NCI-H1105 treated with DMSO at 0.1 percent for 48 hours (cell line): ENCODE data around the gene CCL18.
"Not testable (repeated sequence)": the region's sequence is repeated elsewhere in the genome, so short reads cannot be mapped to it uniquely, and the experiment has no call there.

Experiments used
- DNase-seq: peaks from one replicate; lab custom pipeline; 2025; lab: John Stamatoyannopoulos, UW

Gene CCL18

DNA sequence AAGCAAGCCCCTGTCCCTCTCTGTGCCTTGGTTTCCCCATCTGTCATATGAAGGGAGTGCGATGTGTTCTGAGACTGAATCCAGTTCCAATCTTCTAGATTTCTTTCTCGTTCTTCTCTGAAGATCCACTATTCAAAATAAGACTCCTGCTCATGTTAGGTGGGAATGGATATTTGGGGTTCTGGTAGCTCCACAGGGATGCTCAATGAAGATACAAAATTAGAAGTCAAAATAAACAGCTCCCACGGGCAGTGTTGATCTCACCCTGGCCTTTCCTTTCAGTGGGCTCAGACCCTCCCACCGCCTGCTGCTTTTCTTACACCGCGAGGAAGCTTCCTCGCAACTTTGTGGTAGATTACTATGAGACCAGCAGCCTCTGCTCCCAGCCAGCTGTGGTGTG lies 40.2 kb downstream of the CCL18 start:
- not testable (repeated sequence) for DNase-seq

DNA sequence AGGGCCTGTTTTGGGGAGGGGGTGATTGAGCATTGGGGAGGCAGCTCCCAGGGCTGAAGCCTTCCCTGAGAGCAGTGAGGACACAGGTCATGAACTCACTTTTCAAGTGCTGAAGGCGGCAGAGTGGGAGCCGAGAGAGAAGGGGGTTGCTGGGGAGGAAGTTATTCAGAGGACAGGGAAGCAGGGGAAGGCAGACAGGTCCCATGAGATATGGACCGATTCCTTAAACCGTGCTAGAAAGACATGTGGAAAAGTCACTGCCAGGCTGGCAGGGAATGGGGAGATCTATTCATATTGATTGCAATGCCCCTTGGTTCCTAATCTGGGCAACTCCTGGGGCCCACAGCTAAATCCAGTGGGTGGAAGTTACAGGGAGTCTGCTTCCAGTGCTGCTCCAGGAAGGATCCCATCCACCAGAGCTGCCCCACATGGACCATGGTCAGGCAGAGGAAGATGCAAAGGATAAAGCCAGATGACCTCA lies 40.7 kb downstream of the CCL18 start:
- no peak for DNase-seq

DNA sequence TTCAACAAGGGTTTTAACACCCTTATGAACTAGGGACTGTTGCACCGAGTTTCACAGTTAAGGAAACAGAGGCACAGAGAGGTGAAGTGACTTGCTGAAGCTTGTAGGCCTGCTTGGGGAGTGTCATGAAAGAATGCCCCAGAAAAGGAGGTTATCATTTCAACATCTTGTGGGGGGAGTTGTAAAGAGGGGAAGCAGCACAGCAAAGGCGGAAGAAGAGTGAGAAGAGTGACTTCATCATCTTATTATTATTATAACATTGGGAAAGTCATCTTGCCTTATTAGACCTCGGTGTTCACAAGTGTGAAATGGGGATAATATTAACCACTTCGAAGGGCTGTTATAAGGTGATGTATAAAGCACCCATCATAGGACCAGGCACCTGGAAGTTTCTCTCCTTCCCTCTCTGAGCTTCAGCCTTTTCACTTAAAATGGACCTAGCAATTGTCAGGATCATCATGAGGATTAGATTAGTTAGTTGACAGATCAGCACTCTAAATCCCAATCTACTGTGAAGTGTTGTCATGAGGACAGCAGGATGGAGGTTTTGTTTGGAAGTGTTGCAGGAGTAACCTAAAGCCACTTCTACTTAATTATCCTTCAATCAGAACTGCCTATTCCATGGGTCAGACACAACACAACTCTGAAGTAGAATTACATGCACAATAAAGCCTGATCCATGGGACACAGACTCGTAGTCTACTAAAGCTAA lies 41.9 kb downstream of the CCL18 start:
- no peak for DNase-seq

DNA sequence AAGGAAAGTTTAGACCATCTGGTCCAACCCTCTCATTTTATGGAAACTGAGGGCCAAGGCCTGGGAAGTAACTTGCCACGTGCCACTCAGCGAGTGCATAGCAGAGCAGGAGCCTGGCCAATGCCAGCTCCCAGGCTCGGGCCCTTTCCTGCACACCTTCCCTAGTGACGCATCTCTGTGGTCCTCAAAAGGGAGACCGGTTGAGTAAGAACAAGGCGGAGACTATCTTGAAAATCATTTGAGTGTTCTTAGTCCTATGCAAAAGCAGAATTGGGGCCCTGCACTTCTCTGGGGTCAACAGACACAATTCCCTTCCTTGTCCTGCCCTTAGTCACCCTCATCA lies 42.4 kb downstream of the CCL18 start:
- no peak for DNase-seq

DNA sequence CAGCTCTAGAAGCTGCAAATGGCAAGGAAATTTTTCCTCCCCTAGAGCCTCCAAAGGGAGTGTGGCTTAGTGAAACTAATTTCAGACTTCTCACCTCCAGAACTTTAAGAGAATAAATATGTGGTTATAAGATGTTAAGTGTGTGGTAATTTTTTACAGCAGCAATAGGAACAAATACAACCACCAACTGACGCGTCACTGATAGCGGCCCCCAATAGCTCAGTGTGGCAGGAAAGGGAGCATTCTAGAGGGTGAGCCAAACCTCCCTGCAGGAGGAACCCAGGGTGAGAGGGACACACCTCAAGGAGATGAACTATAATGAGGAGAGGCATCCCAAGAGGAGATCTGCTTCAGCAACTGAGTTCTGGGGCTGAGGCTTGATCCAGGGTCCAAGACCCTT lies 43.6 kb downstream of the CCL18 start:
- no peak for DNase-seq

DNA sequence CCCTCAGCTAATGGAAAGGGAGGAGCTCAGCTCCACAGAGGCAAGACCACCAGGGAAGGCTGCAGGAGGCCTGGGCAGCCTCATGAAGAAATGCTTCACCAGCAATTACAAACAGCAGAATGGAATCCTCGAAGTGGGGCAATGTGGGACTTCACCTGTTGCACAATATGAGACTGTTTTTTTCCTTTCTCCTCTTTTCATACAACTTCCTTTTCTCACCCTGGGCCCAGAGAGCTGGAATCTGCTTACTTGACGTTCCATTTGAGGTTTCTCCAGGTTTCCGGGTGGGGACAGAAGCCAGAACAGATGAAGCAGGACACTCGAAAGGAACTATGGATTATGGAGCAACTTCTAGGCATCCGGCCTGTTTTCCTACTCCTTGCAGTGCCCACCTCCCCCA lies 44.2 kb downstream of the CCL18 start:
- DNase-seq: not testable (repeated sequence)

DNA sequence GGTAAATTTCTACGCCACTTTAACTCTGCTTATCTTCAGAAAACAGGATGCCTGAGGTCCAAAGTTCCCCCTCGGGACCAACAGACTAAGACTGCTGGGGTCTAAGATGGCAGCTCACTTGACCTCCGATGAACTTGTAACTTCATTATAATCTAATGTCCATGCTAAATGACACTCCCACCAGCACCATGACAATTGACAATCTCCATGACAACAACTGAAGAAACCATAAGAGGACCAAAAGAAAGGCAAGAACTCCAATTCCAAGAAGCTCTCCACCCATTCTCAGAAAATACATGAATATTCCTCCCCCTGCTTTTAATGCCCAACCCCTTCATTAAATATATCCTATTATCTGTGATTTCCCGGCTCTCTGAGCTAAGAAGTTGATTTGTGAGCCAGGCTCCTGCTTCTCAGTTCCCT lies 47.0 kb downstream of the CCL18 start:
- DNase-seq: no peak

DNA sequence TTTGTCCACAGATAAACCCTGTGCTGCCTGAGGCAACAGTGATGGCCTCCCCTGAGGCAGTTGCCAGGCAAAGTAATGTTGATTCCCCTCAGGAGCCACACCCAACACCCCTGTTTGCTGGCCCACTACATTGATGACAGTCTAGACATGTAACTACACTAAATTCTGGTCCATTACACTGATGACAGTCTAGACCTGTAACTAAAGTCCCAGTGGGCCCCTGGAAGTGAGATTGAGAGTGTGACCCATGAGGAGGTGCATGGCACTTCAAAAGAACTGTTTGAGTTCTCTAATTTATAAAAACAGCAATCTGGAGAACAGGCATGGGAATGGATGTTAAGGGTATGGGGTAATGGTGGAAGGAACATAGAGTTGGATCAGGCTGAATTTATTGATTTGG lies 48.5 kb downstream of the CCL18 start:
- no peak for DNase-seq

DNA sequence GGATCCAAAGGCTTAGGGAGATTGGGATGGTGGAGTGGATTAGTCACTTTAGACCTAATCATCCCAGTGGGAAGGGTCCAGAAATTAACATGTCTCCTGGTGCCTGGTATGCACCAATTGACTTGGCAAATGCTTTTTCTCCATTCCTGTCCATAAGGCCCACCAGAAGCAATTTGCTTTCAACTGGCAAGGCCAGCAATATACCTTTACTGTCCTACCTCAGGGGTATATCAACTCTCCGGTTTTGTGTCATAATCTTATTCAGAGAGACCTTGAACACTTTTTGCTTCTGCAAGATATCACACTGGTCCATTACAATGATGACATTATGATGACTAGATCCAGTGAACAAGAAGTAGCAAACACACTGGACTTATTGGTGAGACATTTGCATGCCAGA lies 49.1 kb downstream of the CCL18 start:
- DNase-seq: not testable (repeated sequence)

DNA sequence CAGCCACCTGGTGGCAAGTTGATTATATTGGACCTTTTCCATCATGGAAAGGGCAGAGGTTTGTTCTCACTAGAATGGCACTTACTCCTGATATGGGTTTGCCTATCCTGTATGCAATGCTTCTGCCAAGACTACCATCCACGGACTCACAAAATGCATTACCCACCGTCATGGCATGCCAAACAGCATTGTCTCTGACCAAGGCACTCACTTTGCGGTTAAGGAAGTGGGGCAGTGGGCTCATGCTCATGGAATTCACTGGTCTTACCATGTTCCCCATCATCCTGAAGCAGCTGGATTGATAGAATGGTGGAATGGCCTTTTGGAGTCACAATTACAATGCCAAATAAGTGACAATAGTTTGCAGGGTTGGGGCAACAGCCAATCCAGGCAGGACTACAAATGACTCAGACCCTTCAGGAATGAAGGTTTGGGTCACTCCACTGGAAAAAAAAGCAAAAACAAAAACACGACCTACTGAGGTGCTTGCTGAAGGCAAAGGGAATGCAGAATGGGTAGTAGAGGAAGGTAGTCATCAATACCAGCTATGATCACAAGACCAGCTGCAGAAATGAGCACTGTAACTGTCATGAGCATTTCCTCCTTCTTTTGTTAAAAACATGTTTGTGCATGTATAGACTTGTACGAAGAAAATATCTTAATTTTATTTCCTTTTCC lies 51.0 kb downstream of the CCL18 start:
- DNase-seq: not testable (repeated sequence)

DNA sequence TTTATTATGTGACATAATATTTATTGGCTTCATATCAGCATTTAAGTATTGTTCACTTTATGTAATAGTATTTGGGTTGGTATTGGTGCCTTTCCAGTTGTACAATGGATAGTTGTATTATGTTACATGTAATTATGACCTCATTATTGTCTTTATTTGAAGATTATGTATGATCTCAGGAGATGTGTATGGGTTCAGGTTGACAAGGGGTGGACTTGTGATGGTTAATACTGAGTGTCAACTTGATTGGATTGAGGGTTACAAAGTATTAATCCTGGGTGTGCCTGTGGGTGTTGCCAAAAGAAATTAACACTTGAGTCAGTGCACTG lies 51.5 kb downstream of the CCL18 start:
- DNase-seq: not testable (repeated sequence)

DNA sequence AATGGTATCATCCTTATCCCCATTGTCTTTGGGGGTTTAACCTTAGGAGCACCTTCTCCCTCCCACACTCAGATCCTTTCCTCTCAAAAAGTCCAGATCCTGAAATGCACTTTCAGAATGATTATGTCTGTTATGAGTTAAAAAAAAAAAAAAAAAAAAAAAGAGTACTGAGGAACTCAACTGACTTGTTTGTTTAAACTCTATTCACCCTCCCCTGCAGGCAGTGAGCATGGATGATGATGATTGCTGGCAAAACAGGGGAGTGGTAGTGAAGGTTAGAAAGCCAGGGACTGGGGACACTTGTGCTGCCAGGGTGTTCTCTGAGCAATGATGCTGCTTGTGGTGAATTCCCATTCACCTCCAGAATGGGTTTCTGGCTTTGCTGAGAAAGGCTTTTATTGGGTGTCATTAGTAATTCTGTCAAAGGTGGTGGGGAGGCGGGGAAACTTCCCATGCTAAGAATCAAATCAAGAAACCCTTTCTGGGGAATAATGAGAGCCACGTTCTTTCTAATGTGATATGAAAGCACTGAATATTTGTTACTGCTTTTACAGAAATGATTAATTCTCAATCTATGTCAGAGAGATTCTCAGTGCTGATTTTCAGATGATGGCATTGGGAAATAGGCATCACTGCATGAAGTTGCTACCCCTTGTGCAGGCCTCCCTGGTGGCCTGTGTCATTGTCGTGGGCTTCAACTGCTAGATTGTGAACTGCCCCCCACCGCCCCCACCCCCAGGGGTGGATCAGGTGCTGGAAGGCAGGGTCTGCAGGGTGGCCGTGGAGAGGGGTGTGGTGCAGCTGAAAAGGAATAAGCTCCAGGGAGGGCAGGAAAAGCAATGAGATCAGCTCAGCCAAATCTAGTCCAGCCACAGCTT lies 53.7 kb downstream of the CCL18 start:
- no peak for DNase-seq

DNA sequence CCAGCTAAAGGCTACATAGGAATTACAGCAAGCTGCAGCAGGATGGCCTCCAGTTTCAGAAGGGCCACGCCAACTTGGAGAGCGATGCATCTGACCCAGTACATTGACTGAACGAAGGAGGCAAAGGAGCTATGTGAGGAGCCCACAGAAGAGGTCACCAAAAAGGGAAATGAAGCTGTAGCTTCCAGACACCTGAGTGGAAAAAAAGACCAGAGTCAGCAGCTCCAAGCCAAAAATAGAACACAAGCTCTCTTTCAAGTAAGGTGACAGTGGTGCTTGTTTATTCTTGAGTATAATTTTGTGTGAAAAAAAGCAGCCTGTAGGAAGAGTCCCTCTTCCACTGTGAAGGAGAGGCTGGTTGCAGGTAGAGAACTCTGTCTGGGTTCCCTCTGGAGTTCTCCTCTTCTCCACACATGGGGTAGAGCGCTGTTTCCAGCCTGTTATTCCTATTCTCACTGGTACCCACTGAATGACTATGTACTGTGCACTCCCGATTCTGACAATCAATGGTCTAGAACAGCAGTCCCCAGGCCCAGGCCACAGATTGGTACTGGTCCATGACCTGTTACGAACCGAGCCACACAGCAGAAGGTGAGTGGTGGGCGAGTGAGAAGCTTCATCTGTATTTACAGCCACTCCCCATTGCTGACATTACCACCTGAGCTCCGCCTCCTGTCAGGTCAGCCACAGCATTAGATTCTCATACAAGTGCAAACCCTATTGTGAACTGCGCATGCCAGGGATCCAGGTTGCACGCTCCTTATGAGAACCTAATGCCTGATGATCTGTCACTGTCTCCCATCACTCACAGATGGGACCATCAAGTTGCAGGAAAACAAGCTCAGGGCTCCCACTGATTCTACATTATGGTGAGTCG lies 54.6 kb downstream of the CCL18 start:
- no peak for DNase-seq

DNA sequence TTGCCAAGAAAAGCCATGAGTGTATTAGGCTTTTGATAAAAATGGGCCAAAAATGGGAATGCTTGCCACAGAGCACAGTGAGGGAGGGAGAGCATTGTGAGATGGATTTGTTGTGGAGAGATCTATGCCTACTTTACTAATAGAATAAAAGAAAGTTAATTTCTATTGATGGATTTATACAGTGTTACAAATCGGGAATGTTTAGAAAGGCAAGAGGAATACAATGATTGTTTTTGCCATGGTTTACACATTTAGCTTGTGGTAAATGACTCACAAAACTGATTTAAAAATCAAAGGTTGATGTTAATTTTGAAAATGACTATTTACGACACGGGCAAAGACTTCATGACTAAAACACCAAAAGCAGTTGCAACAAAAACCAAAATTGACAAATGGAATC lies 56.1 kb downstream of the CCL18 start:
- DNase-seq: no peak

DNA sequence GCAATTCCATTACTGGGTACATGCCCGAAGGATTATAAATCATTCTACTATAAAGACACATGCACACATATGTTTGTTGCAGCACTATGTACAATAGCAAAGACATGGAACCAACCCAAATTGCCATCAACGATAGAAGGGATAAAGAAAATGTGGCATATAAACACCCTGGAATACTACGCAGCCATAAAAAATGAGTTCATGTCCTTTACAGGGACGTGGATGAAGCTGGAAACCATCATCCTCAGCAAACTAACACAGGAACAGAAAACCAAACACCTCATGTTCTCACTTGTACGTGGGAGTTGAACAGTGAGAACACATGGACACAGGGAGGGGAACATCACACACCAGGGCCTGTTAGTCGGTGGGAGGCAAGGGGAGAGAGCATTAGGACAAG lies 57.0 kb downstream of the CCL18 start:
- not testable (repeated sequence) for DNase-seq
